ENCODE measurements around the gene PTPRN2.

- TF ChIP-seq CTCF (conservative IDR thresholded peaks at IDR 0.05 in 1 of 2, IDR thresholded peaks at IDR 0.05 in 1 of 2; ENCODE audit: low read depth in 1 of 2, low read length in 2 of 2), result no peak
- TF ChIP-seq EZH2 (IDR thresholded peaks at IDR 0.05; ENCODE audit: low read length, missing control alignments), result no peak
These were observed 220.0 kb downstream of the PTPRN2 start for GRCh38 chr7:158367634-158367982.

All from fibroblast of lung (primary cell).